ENCODE measurements around the gene MS4A8. TPM values are rescaled to one million over a fixed set of nuclear protein-coding genes. Genes with fewer than 3 reads are reported as not detected.
"Not testable (repeated sequence)": the region's sequence is repeated elsewhere in the genome, so short reads cannot be mapped to it uniquely, and the experiment has no call there.

MS4A8 gene
- total RNA-seq, 2 experiments from 2014 or later = not detected

GRCh38 chr11:60706931-60707330, 7.5 kb downstream of the MS4A8 start:
- Mint-ChIP-seq H3K27me3 (peaks cover 29% of the 10 kb centered on the region), H3K9me3 (no peaks in the 10 kb centered on the region), H3K4me3 (no peak overlapping the region), H3K4me1 (ENCODE audit: low read depth) (no peaks in the 10 kb centered on the region), H3K27ac (no peak overlapping the region), H3K36me3 (ENCODE audit: low read depth) (no peaks in the 10 kb centered on the region)
- H3K9me3 ChIP-seq (ENCODE audit: control insufficient read depth in 1 of 2, insufficient read depth in 1 of 2, low read length in 2 of 2) = no peaks in the 10 kb centered on the region
- intact Hi-C loops (cut with DNase I, micrococcal nuclease) = no loop called here
- peaks cover 5 to 6% of the 10 kb centered on the region in 2 experiments for H3K27me3 ChIP-seq (ENCODE audit: control insufficient read depth in 1 of 2, insufficient read depth in 2 of 2, low read length in 2 of 2)
- ATAC-seq (ENCODE audit: poor library complexity) = no peak
- POLR2A ChIA-PET = no interaction called here
- TF ChIP-seq CTCF (IDR thresholded peaks at IDR 0.05) = no peak
- DNase-seq = no peak
- no peak overlapping the region for H3K27ac ChIP-seq (ENCODE audit: low read depth in 1 of 2, low read length in 2 of 2)
- H3K4me1 ChIP-seq (ENCODE audit: insufficient read depth, low read length) = no peaks in the 10 kb centered on the region
- no peak overlapping the region for H3K4me3 ChIP-seq (ENCODE audit: low read length)
- CTCF ChIA-PET = no interaction called here
- no peaks in the 10 kb centered on the region for H3K36me3 ChIP-seq (ENCODE audit: insufficient read depth, low read length)

GRCh38 chr11:60710482-60710881, 11.1 kb downstream of the MS4A8 start:
- Mint-ChIP-seq H3K36me3 (ENCODE audit: low read depth) (no peaks in the 10 kb centered on the region), H3K27ac (no peak overlapping the region), H3K4me1 (ENCODE audit: low read depth) (no peaks in the 10 kb centered on the region), H3K4me3 (no peak overlapping the region), H3K9me3 (no peaks in the 10 kb centered on the region), H3K27me3 (peaks cover 32% of the 10 kb centered on the region)
- ATAC-seq (ENCODE audit: poor library complexity) (no peak), DNase-seq (no peak)
- H3K4me1 ChIP-seq (ENCODE audit: insufficient read depth, low read length) = no peaks in the 10 kb centered on the region
- H3K27me3 ChIP-seq (ENCODE audit: control insufficient read depth in 1 of 2, insufficient read depth in 2 of 2, low read length in 2 of 2) = peaks cover 0 to 9% of the 10 kb centered on the region in 2 experiments
- intact Hi-C loops (cut with DNase I, micrococcal nuclease) = no loop called here
- no peak for TF ChIP-seq CTCF (IDR thresholded peaks at IDR 0.05)
- no peak overlapping the region for H3K27ac ChIP-seq (ENCODE audit: low read depth in 1 of 2, low read length in 2 of 2)
- no peaks in the 10 kb centered on the region for H3K36me3 ChIP-seq (ENCODE audit: insufficient read depth, low read length)
- CTCF ChIA-PET = no interaction called here
- H3K4me3 ChIP-seq (ENCODE audit: low read length) = no peak overlapping the region
- POLR2A ChIA-PET = no interaction called here
- H3K9me3 ChIP-seq (ENCODE audit: control insufficient read depth in 1 of 2, insufficient read depth in 1 of 2, low read length in 2 of 2) = no peaks in the 10 kb centered on the region

- no peaks in the 10 kb centered on the region for H3K9me3 Mint-ChIP-seq
- no peak for ATAC-seq (ENCODE audit: poor library complexity)
- H3K27ac ChIP-seq (ENCODE audit: low read depth in 1 of 2, low read length in 2 of 2) = no peak overlapping the region
- intact Hi-C loops (cut with DNase I, micrococcal nuclease) = no loop called here
- no peak overlapping the region for H3K27ac Mint-ChIP-seq
- POLR2A ChIA-PET = no interaction called here
- no peaks in the 10 kb centered on the region for H3K36me3 Mint-ChIP-seq (ENCODE audit: low read depth)
- CTCF ChIA-PET = no interaction called here
- H3K4me1 ChIP-seq (ENCODE audit: insufficient read depth, low read length) = no peaks in the 10 kb centered on the region
- no peaks in the 10 kb centered on the region for H3K9me3 ChIP-seq (ENCODE audit: control insufficient read depth in 1 of 2, insufficient read depth in 1 of 2, low read length in 2 of 2)
- no peak for DNase-seq
- H3K36me3 ChIP-seq (ENCODE audit: insufficient read depth, low read length) = no peaks in the 10 kb centered on the region
- no peak overlapping the region for H3K4me3 Mint-ChIP-seq
- TF ChIP-seq CTCF (IDR thresholded peaks at IDR 0.05) = no peak
- peaks cover 0 to 9% of the 10 kb centered on the region in 2 experiments for H3K27me3 ChIP-seq (ENCODE audit: control insufficient read depth in 1 of 2, insufficient read depth in 2 of 2, low read length in 2 of 2)
- H3K4me1 Mint-ChIP-seq (ENCODE audit: low read depth) = no peaks in the 10 kb centered on the region
- peaks cover 37% of the 10 kb centered on the region for H3K27me3 Mint-ChIP-seq
- no peak overlapping the region for H3K4me3 ChIP-seq (ENCODE audit: low read length)
Measured at GRCh38 chr11:60711276-60711675, 11.9 kb downstream of the MS4A8 start.

- H3K4me1 Mint-ChIP-seq (ENCODE audit: low read depth); H3K27ac ChIP-seq (ENCODE audit: low read depth in 1 of 2, low read length in 2 of 2); POLR2A ChIA-PET; ATAC-seq (ENCODE audit: poor library complexity); H3K36me3 ChIP-seq (ENCODE audit: insufficient read depth, low read length); H3K9me3 Mint-ChIP-seq; CTCF ChIA-PET; DNase-seq; H3K4me3 ChIP-seq (ENCODE audit: low read length); H3K4me3 Mint-ChIP-seq; H3K27ac Mint-ChIP-seq; H3K9me3 ChIP-seq (ENCODE audit: control insufficient read depth in 1 of 2, insufficient read depth in 1 of 2, low read length in 2 of 2); H3K4me1 ChIP-seq (ENCODE audit: insufficient read depth, low read length); intact Hi-C loops (cut with DNase I, micrococcal nuclease); H3K36me3 Mint-ChIP-seq (ENCODE audit: low read depth): not testable (repeated sequence)
- H3K27me3 Mint-ChIP-seq = peaks cover 39% of the 10 kb centered on the region
- peaks cover 4 to 14% of the 10 kb centered on the region in 2 experiments for H3K27me3 ChIP-seq (ENCODE audit: control insufficient read depth in 1 of 2, insufficient read depth in 2 of 2, low read length in 2 of 2)
Measured at GRCh38 chr11:60713423-60713822, 14.0 kb downstream of the MS4A8 start.
